Activated CD4-positive, CD25-positive, alpha-beta regulatory T cell (primary cell): ENCODE results near the gene RBM44.
"Not testable (repeated sequence)": the region's sequence is repeated elsewhere in the genome, so short reads cannot be mapped to it uniquely, and the experiment has no call there.

Source experiments
- DNase-seq, 4 experiments: peaks; one replicate each; lab custom pipeline; 2025; lab: John Stamatoyannopoulos, UW

RBM44 gene, protein sequence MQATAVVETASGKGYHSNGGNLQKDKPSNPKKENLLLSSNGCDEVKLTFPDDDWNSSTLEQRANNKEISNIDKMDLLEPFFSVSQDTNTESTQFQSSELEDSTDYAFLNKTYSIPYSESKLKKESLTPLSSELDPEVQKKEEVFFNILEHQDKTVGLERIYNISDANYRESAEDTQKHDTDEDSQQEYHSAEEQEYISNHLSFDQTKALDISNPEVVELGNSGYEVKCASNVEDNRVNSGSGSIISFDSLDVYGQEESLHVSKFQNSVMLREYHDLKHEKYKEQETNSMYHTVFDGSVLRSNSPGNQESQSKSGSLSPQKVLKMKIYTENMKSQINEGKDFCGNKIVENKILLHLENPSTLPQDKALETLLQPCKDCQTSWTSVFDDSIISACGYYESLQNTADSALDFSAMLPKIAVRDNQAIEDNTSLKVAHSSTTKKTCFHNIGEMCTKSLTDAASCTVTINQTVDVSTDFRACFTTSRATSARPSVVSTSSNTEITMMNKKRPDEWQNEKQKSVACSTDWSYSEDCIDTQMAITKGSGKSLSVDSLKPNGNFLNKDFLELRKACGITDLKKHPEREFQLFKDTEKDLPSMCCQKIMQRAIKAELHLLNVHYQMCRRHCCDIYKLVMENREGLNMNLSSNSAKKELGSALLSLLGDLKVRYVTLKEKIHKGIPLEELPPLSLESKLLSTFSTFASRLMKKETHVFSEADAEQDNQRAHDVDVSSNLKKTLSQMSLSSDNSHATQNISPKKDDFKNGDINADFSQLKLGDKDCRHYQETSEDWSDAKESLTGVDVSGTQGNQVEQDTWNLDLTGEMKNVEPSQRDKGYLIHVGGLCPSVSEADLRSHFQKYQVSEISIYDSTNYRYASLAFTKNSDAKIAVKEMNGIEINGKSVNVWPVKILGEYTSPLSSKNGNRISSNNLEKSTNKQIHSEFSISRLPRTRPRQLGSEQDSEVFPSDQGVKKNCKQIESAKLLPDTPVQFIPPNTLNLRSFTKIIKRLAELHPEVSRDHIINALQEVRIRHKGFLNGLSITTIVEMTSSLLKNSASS

DNA sequence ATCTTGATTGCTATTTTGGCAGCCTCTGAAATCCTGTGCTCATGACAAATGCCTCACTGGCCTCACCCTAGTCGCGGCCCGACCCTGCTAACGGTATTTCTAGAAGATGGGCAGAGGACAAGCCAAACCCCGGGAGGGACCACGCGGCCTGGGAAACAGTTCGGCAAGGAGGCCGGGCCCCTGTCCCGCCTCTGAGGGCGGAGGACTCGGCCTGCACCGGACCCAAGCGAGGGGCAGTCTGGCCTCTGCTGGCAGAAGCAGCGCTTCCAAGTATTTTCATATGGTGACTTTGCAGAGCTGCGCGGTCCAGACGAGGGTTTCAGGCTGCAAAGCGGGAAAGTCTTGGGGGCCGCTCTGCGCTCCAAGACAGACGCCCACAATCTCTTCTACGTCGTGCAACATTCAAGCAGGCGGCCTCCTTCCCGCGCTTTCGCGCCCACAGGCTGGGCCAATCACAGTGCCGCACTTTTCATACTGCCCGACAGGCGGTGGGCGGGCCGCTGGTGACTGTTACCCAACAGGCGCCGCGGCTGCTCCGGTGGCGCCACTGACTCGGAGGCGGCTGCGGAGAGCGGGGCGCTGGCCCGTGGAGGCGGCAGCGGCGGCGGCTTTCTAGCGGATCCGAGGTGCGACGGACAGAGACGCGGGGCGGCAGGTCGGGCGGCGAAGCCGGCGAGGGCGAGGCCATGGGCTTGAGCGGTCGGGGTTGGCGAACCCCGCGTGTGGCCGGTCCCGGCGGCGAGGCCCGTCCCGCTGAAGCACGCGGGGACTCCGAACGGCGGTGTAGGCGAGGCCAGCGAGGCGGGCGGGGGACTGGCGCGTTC, at the start of gene RBM44:
Gene RBM44 (plus strand): TSS at position 544 of the 824 bp plus-strand sequence. CDS start 14,831 bp downstream, outside the sequence.
- no peak for DNase-seq

DNA sequence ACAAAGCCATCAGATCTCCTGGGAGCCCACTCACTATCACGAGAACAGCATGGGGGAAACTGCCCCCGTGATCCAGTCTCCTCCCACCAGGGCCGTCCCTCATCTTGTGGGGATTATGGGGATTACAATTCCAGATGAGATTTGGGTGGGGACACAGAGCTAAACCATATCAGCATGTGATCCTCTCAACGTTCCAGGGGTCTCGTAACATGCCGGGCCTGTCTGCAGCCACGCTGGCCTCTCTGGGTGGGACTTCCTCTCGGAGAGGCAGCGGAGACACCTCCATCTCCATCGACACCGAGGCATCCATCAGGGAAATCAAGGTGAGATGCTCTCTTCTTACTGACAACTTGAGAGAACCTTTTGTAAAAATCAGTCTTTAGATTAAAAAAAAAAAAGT, 49.6 kb upstream of the RBM44 start:
- no peak for DNase-seq

DNA sequence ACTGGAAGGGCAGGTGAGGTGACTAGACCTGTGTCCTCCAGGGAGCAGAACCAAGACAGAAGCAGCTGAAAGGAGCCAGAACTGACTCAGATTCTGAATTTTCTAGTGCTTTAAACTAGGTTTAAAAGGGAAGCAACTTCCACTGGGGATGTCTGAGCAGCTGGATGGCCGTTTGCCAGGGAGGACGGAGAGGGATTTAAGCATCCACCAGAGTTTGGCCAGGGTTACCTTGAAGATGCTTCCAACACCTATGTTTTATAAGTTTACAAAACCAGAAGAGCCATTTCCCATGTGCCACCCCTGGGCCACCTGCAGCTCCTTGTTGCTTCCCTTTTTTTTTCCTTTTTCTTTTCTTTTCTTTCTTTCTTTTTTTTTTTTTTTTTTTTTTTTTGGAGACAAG, 48.6 kb upstream of the RBM44 start:
- DNase-seq: no peak

DNA sequence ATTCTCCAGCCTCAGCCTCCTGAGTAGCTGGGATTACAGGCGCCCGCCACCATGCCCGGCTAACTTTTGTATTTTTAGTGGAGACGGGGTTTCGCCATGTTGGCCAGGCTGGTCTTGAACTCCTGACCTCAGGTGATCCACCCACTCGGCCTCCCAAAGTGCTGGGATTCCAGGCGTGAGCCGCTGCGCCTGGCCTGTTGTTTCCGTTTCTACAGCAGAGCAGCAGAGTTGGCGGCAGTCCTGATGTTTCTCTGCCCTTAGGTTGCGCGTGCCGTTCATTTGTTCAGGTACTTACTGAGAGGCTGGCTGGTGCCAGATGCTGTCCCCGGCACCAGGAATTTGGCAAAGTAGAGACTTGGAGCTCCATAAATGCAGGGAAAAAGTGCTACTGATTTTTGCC, 48.1 kb upstream of the RBM44 start:
- not testable (repeated sequence) for DNase-seq

DNA sequence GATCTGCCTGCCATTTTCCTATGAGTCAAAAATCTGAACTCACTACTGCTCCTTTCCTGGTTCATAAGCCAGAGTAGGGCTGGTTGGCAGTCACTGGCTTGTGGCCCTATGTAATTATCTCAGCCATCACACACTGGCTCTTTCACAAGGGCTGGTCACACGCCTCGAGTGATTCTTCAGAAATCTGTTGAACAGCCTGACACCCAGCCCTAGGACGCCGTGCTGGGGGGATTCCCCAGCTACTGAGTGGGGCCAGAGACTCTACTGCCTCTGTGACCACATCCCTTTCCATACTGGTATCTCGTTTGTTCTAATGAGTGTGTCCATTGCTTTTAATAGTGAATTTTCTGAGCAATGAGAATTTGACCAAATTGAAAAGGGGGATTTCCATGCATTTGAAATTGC, 45.8 kb upstream of the RBM44 start:
- no peak for DNase-seq

DNA sequence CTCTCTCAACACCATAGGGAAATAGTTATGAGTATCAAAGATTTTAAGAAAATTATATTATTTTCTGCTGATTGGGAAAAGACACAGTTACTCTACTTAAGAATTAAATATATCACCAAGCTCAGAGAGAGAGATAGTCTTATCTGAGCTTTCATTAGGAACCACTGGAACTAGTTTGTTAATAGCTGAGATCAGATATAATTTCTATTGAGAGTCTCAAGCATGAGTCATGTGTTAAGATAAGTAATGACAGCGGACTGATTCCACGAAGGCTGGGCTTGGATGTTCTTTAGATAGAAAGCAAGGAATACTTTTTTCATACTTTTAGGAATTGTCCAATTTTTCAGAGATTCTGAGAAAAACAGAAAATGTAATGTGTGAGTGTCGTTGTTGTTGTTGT, 44.4 kb upstream of the RBM44 start:
- no peak for DNase-seq

DNA sequence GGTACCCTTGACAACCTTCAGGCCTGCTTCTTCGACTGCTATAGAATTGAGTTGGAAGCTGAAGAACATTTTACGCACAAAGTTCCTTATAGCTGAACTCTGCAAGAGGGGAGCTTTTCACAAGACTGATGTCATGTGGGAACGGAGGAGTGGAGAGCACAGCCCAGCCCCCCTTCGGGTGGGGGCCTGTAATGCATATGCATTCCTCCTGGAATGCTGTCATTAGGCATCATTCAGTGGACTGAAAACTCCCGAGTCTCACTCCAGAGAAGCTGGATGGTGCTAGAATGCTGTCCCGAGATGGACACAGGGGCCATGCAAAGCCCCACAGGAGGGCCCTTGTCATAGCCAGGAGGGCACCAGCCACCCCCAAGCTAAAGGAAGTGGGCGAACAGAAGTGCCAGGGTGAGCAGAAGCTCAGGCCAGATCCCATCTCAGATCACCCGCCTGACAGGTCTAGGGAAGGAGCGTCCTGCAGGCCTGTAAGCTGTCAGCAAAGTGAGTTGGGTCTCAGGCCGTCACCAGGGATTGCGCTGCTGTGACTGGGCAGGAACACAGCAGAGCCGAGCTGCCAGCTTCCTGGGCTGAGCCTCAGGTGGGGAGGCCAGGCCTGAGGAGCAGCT, 43.8 kb upstream of the RBM44 start:
- DNase-seq: no peak

DNA sequence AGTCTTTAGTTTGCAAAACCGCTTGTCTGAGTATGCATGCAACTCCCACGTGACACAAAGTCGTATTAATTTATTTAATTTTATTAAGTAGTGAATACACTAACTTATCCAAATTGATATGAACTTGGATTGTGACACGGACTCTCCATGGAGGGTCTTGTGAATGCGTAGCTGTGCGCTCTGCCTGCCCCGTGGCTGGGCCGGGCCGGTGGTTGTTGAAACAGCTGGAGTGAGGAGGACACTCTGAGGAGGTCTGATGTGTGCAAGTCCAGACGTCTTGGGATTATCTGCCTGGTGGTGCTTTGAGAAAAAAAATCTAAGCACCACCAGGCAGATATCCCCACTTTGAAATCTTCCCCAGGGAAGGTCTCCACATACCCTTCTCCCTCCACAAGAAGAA, 41.0 kb upstream of the RBM44 start:
- DNase-seq: no peak

DNA sequence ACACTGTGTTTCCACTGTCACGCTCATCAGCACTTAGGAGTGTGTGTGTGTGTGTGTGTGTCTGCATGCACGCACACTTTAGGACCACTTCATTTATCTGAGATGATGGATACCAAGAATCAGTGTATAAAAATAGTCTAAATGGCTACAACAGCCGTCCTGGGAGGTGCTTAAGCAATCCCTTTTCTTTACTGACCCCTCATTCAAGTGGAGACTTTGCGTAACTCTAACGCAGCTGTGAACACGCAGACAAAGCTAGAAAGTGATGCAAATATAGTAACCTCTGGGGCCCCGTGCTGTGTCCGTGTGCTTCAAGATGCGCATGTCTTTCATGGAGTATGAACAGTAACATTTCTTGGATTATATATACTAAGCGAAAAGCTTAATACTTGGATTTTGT, 40.4 kb upstream of the RBM44 start:
- no peak for DNase-seq

DNA sequence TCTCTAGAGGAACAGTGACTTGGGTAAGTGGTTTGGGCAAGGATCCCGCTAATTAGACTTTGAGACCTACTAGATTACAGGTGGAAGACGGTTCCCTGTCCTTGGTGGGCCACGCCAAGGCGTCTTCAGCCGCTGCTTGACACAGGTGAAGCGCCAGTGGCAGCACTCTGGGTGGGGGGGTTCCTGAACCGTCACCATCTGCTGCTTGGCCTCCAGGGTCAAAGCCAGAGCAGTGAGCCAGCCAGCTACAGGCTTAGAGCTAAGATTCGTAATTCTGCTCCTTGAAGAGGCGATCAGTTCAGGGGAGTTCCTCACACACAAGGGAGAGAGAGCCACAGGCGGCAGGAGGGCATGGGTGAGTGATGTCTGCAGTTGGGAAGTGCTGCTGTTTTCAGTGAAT, 39.4 kb upstream of the RBM44 start:
- no peak for DNase-seq

DNA sequence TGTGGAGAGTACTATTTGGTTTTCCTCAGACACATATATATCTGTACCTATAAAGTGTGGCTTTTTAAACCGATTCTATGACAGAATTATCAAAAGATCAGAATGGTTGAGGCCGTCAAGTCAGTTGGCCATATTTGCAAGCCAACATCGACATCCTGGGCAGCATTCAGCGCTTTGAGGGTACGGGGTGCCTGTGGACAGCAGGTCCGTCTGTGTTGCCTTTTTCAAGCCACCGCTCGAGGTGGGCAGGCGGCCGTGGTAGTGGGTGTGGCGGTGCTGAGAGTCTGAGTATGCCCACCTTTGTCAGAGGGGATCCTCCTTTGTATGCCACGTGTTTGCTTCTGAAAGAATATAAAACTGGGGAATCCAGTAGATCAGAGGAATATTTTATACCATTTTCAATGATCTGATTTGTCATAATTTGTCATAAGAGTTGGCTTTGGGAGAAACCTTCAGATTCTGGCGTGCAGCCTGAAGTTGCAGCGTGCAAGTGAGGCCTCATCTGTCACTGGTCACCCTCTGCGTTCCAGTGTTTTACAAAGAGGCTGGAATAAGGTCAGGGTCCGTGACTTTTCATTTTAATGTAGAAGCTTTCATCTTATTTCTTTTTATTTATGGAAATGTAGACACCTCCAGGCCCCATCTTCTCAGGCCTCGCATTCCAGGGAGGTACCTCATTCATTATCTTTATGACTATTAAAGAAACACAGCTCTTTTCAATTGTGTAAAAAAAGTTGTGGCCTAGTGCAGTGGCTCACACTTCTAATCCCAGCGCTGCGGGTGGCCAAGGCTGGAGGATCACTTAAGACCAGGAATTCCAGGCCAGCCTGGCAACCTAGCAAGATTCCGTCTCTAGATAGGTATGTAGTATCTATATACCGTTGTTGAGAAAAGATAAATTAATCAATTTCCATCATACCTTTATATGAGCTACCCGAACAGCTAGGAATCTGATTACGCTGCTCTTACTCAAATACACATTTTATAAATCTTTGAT, 37.8 kb upstream of the RBM44 start:
- no peak for DNase-seq

DNA sequence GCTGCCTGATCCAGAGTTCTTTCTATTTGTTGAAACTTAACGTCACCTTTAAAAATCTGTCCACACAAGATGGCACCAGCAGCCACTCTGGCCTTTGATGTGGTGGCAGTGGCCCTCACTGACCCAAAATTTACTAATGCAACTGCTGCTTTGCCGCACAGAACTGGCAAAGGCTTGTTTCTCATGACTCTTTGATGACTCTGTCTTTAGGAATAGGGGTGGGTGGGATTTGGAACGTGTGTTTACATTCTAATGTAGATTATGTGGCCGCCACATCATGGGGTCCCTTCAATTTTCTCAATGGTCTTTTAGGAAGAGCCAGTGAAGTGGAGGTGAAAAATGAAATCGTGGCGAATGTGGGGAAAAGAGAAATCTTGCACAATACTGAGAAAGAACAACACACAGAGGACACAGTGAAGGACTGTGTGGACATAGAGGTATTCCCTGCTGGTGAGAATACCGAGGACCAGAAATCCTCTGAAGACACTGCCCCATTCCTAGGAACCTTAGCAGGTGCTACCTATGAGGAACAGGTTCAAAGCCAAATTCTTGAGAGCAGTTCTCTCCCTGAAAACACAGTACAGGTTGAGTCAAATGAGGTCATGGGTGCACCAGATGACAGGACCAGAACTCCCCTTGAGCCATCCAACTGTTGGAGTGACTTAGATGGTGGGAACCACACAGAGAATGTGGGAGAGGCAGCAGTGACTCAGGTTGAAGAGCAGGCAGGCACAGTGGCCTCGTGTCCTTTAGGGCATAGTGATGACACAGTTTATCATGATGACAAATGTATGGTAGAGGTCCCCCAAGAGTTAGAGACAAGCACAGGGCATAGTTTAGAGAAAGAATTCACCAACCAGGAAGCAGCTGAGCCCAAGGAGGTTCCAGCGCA, 36.0 kb upstream of the RBM44 start:
- DNase-seq: not testable (repeated sequence)

DNA sequence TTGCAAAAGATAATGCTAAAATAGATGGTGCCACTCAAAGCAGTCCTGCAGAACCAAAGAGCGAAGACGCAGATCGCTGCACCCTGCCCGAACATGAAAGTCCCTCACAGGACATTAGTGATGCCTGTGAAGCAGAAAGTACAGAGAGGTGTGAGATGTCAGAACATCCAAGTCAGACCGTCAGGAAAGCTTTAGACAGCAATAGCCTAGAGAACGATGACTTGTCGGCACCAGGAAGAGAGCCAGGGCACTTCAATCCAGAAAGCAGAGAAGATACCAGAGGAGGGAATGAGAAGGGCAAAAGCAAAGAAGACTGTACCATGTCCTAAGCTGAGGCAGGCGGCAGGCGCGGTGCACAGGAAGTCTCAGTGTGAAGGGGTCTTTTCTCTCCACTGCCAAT, 34.8 kb upstream of the RBM44 start:
- no peak for DNase-seq

DNA sequence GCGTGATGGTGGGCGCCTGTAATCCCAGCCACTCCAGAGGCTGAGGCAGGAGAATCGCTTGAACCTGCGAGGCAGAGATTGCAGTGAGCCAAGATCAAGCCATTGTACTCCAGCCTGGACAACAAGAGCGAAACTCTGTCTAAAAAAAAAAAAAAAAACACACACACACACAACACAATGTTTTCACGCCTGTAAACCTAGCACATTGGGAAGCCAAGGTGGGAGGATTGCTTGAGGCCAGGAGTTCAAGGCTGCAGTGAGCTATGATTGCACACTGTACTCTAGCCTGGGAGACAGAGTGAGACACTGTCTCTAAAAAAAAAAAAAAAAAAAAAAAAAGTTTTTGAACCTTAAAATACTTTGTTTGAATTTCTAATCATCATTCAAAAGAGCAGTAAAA, 33.5 kb upstream of the RBM44 start:
- DNase-seq: not testable (repeated sequence)

DNA sequence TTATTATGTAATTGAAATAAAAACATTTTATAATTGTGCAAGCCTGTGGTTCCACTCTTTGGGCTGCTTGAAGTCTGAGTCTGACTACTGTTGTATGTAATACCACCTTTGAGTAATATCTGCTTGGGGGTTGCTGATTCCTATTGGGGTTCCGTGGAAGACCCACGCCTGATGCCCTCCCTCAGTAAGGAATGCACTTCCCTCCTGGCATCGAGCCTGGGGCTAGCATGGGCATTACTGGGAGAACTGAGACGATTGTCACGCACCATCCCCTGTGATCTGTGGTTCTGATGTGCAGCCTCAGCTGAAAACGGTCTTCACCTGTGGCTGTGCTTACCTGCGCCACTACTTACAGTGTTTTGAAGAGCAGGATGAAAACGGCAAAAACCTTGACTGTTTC, 32.7 kb upstream of the RBM44 start:
- no peak for DNase-seq

DNA sequence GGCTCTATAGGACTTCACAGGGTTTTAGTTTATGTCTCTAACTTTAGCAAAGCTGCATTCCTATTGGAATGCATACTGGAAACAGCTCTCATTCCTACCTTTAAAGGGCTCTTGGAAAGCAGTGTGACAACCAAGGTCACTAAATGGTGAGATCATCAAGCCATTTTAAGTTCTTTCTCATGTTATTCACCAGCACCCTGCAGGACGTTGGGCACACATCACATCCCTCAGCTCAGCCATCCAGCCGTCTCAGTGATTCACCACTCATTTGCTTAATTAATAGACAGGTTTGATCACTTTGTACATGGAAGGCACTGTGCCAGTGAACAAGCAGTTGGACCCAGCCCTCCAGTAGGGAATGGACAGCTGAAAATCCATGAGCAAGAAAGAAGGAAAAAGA, 32.2 kb upstream of the RBM44 start:
- DNase-seq: no peak

DNA sequence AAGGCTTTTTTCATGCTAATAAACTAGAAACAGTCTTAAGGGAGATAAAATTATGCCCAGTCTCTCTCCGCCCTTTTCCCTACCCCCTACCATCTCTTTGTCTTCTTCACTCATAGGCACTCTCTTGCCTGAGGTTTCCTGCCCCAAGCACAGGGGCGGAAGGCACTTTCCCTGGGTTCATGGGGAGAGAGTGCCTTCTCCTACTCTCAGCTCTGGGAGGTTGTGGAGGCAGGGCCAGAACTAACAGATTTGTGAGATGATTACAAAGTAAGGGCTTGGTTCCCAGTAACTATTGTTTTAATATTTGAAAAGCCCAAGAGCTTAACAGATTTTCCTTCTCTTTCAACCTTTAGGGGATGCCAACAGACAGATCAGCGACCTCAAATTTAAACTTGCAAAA, 26.1 kb upstream of the RBM44 start:
- DNase-seq: no peak

DNA sequence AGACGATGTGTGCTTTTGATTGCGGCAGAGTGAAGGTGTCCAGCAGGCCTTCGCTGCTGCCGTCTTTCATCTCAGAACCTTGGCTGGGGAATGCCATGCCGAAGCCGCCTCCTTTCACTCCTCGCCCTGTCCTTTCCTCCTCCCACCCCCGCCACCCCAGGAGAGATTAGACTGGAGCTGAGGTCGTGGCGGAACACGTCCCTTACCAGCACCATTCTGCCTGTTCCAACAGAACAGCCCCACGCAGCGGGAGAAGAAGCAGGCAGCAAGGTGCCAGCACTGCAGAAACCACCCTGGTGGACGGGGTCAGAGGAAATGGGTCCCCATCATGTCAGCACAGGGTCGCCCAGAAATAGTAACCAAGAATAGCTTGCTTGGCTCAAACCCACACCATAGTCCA, 24.8 kb upstream of the RBM44 start:
- no peak for DNase-seq
